ENCODE measurements around the gene MT1H.
"Not testable (repeated sequence)": the region's sequence is repeated elsewhere in the genome, so short reads cannot be mapped to it uniquely, and the experiment has no call there.

- not testable (repeated sequence) for TF ChIP-seq CTCF (optimal IDR thresholded peaks at IDR 0.05 in 1 of 3, IDR thresholded peaks at IDR 0.05 in 1 of 3, conservative IDR thresholded peaks at IDR 0.05 in 1 of 3; ENCODE audit: extremely low read depth in 1 of 3, insufficient read depth in 2 of 3, low read length in 3 of 3); EZH2 (IDR thresholded peaks at IDR 0.05; ENCODE audit: low read length)
These were observed 5.0 kb downstream of the MT1H start for GRCh38 chr16:56674570-56674969.
